ENCODE results near the gene CALM1.

The CALM1 gene

DNA sequence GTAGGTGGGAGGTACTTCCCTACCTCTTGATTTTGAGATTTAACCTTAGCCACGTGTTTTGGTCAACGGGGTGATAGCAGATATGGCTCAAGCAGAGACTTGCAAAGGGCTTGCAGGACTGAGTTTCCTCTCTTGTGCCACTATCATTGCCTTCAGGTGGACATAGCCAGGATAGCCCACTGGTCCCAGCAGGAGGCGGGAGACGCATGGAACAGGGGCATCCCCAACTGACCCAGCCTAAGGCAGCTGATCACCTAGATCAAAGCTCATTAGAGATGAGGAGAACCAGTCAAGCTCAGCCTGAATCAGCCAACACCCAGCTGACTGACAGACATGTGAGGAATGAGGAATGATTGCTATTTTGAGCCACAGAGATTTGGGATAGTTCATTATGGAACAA lies 49.6 kb downstream of the CALM1 start:
- TF ChIP-seq SIN3A (IDR thresholded peaks at IDR 0.05; ENCODE audit: borderline replicate concordance, insufficient read depth, low read length) (no peak), POLR2AphosphoS5 (IDR thresholded peaks at IDR 0.05; ENCODE audit: low read depth, low read length) (no peak), FOXP2 (optimal IDR thresholded peaks at IDR 0.05; ENCODE audit: borderline replicate concordance, extremely low read depth, extremely low read length, insufficient read depth) (no peak), TAF1 (IDR thresholded peaks at IDR 0.05; ENCODE audit: borderline replicate concordance, insufficient read depth, low read length) (no peak)
- TF ChIP-seq, protein P1, sequence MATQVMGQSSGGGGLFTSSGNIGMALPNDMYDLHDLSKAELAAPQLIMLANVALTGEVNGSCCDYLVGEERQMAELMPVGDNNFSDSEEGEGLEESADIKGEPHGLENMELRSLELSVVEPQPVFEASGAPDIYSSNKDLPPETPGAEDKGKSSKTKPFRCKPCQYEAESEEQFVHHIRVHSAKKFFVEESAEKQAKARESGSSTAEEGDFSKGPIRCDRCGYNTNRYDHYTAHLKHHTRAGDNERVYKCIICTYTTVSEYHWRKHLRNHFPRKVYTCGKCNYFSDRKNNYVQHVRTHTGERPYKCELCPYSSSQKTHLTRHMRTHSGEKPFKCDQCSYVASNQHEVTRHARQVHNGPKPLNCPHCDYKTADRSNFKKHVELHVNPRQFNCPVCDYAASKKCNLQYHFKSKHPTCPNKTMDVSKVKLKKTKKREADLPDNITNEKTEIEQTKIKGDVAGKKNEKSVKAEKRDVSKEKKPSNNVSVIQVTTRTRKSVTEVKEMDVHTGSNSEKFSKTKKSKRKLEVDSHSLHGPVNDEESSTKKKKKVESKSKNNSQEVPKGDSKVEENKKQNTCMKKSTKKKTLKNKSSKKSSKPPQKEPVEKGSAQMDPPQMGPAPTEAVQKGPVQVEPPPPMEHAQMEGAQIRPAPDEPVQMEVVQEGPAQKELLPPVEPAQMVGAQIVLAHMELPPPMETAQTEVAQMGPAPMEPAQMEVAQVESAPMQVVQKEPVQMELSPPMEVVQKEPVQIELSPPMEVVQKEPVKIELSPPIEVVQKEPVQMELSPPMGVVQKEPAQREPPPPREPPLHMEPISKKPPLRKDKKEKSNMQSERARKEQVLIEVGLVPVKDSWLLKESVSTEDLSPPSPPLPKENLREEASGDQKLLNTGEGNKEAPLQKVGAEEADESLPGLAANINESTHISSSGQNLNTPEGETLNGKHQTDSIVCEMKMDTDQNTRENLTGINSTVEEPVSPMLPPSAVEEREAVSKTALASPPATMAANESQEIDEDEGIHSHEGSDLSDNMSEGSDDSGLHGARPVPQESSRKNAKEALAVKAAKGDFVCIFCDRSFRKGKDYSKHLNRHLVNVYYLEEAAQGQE (IDR thresholded peaks at IDR 0.05; ENCODE audit: insufficient read depth in 1 of 2, low read depth in 2 of 2, low read length in 2 of 2), result no peak

DNA sequence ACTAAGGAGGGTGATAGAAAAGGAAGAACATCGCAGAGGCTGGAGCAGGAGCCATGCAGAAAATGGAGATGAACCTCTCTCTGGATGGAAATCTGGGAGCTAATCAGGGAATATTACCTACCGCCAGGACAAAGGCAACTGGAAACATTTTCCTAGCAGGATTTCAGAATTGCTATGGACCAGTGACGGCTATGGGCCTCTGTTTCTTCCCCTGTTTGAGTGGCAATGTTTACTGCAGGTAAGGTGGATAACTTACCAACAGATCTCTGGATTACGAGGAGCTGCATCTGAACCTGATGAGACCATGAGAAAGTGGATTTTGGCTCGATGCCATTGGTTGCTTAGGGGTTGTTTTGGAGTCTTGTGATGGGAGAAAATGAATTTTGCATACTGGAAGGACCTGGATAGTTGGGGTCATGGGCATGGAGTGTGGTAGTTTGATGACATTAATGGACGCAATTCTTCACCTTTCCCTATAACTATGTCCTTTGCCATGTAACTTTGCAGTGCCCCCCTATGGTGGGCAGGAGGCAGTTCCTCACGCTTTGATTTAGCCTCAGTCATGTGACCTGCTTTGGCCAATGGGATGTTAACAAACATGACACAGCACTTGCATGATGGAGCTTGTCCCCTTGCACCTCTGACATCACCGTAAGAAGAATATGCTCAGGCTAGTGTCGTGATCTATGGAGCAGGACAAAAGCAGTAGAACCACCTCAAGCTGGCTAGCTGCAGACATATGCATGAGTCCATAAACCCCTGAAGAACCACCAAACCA lies 51.1 kb downstream of the CALM1 start:
- TF ChIP-seq POLR2AphosphoS5 (IDR thresholded peaks at IDR 0.05; ENCODE audit: low read depth, low read length), result no peak
- no peak for TF ChIP-seq SIN3A (IDR thresholded peaks at IDR 0.05; ENCODE audit: borderline replicate concordance, insufficient read depth, low read length)
- no peak for TF ChIP-seq FOXP2 (optimal IDR thresholded peaks at IDR 0.05; ENCODE audit: borderline replicate concordance, extremely low read depth, extremely low read length, insufficient read depth)
- TF ChIP-seq TAF1 (IDR thresholded peaks at IDR 0.05; ENCODE audit: borderline replicate concordance, insufficient read depth, low read length), result no peak
- TF ChIP-seq, protein P1 (IDR thresholded peaks at IDR 0.05; ENCODE audit: insufficient read depth in 1 of 2, low read depth in 2 of 2, low read length in 2 of 2), result no peak

DNA sequence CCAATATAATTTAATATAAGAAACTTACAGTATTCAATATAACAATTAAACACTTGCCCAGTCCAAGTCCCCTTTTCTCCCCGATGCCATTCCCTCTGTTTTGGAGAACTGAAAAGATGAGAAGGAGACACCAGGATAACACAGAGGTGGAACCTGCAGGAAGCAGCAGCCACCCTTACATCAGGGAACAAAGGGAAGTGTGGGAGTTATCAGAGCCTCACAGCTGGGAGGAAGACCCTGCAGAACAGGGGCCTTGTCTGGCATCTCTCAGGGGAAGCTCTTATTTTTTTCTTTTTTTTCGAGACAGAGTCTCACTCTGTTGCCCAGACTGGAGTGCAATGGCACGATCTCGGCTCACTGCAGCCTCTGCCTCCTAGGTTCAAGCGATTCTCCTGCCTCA lies 52.6 kb downstream of the CALM1 start:
- TF ChIP-seq FOXP2 (optimal IDR thresholded peaks at IDR 0.05; ENCODE audit: borderline replicate concordance, extremely low read depth, extremely low read length, insufficient read depth) (no peak), SIN3A (IDR thresholded peaks at IDR 0.05; ENCODE audit: borderline replicate concordance, insufficient read depth, low read length) (no peak), POLR2AphosphoS5 (IDR thresholded peaks at IDR 0.05; ENCODE audit: low read depth, low read length) (no peak), TAF1 (IDR thresholded peaks at IDR 0.05; ENCODE audit: borderline replicate concordance, insufficient read depth, low read length) (no peak)
- TF ChIP-seq, protein P1 (IDR thresholded peaks at IDR 0.05; ENCODE audit: insufficient read depth in 1 of 2, low read depth in 2 of 2, low read length in 2 of 2), result no peak

DNA sequence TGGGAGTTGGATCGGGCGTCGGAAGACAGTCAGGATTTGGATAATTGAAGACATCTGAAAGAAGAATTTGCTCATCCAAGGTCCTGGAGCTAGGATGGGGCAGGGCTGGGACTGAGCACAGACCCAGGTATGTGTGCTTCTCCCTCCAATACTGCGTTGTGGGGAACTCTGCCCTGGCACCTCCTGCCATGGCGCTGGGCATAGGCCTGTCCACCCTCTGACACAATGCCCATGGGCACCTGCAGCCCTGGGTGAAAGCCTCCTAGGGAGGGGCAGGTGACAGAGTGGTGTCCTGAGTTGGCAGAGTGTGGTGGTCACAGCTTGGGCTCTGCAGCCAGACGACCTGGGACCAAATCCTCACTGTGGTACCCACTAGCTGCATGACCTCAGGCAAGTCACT lies 53.3 kb downstream of the CALM1 start:
- TF ChIP-seq, protein P1 (IDR thresholded peaks at IDR 0.05; ENCODE audit: insufficient read depth in 1 of 2, low read depth in 2 of 2, low read length in 2 of 2), result no peak
- TF ChIP-seq TAF1 (IDR thresholded peaks at IDR 0.05; ENCODE audit: borderline replicate concordance, insufficient read depth, low read length), result no peak
- TF ChIP-seq FOXP2 (optimal IDR thresholded peaks at IDR 0.05; ENCODE audit: borderline replicate concordance, extremely low read depth, extremely low read length, insufficient read depth), result no peak
- TF ChIP-seq POLR2AphosphoS5 (IDR thresholded peaks at IDR 0.05; ENCODE audit: low read depth, low read length), result no peak
- TF ChIP-seq SIN3A (IDR thresholded peaks at IDR 0.05; ENCODE audit: borderline replicate concordance, insufficient read depth, low read length), result no peak
